Stimulated activated CD4-positive, alpha-beta T cell treated with anti-CD3 and anti-CD28 coated beads, Interleukin-15, amount 100 ng/mL, for 1 hour (primary cell): Measurements from ENCODE around the gene SELL.
"Not testable (repeated sequence)": the region's sequence is repeated elsewhere in the genome, so short reads cannot be mapped to it uniquely, and the experiment has no call there.

ENCODE experiments used
- DNase-seq, 2 donors: peaks; one replicate each; pipeline ENCODE4 v3.0.0-alpha.2; 2020; ENCODE audit warnings: low read depth in 1 of 2, low spot score in 1 of 2

Gene SELL

GRCh38 chr1:169707912-169708604 lies 3.4 kb downstream of the SELL start:
- DNase-seq = no peak

GRCh38 chr1:169704797-169705196 lies 6.6 kb downstream of the SELL start:
- DNase-seq = no peak

- DNase-seq = no peak
Observed at GRCh38 chr1:169701261-169702005, 10.0 kb downstream of the SELL start.

- no peak for DNase-seq
Observed at GRCh38 chr1:169699707-169700106, 11.7 kb downstream of the SELL start.

GRCh38 chr1:169698976-169699375 lies 12.4 kb downstream of the SELL start:
- no peak for DNase-seq

GRCh38 chr1:169697755-169698154 lies 13.7 kb downstream of the SELL start:
- DNase-seq = no peak

GRCh38 chr1:169696273-169697100 lies 14.9 kb downstream of the SELL start:
- no peak for DNase-seq

GRCh38 chr1:169694304-169695075 lies 16.9 kb downstream of the SELL start:
- no peak for DNase-seq

GRCh38 chr1:169692756-169693460 lies 18.5 kb downstream of the SELL start:
- DNase-seq = peak in 1 of 2 donors; percentile 16

- no peak for DNase-seq
Observed at GRCh38 chr1:169690489-169690888, 20.9 kb downstream of the SELL start.

GRCh38 chr1:169689395-169689794 lies 22.0 kb downstream of the SELL start:
- no peak for DNase-seq

GRCh38 chr1:169688377-169688776 lies 23.0 kb downstream of the SELL start:
- DNase-seq = not testable (repeated sequence)

GRCh38 chr1:169683661-169684060 lies 27.8 kb downstream of the SELL start:
- no peak for DNase-seq

GRCh38 chr1:169683168-169683567 lies 28.3 kb downstream of the SELL start:
- DNase-seq = not testable (repeated sequence)

GRCh38 chr1:169682071-169682470 lies 29.3 kb downstream of the SELL start:
- DNase-seq = no peak

GRCh38 chr1:169681140-169681539 lies 30.3 kb downstream of the SELL start:
- no peak for DNase-seq

- DNase-seq = peak in 1 of 2 donors; percentile 40
Observed at GRCh38 chr1:169680377-169681019, 30.9 kb downstream of the SELL start.

- no peak for DNase-seq
Observed at GRCh38 chr1:169679692-169680091, 31.7 kb downstream of the SELL start.

GRCh38 chr1:169676001-169676400 lies 35.4 kb downstream of the SELL start:
- no peak for DNase-seq

GRCh38 chr1:169670836-169671235 lies 40.6 kb downstream of the SELL start:
- DNase-seq = no peak
